Cardiac septum (tissue), 1 donor: ENCODE data around the gene TRAPPC14. TPM values are rescaled to one million over a fixed set of nuclear protein-coding genes. Genes with fewer than 3 reads are reported as not detected.

Source experiments
- DNase-seq: peaks from one replicate; pipeline ENCODE4 v3.0.0-alpha.2; 2020; ENCODE audit warnings: low spot score
- intact Hi-C: fragments of 100-400 bp; cut with DNase I; formaldehyde crosslinking; loops from one replicate; pipeline ENCODE4 v1.14.0; 2022
- total RNA-seq: library from RNA; stranded (reverse); fragmentation: NEBNext Ultra II Directional; extraction: Animal tissue kit (Norgen Biotek cat#: 25700); gene quantifications from one replicate; pipeline ENCODE4 v1.2.1, GENCODE V29; 2021
- donor health status: DM: no; HTN: no; CAD: no.

Gene TRAPPC14
- total RNA-seq, 1 donor from 2014 or later: 11.4 TPM

- no peak for DNase-seq
- intact Hi-C loops: no loop called here
These were observed 16.9 kb upstream of the TRAPPC14 start for GRCh38 chr7:100175296-100175935.

- no peak for DNase-seq
- intact Hi-C loops: no loop called here
These were observed 16.1 kb upstream of the TRAPPC14 start for GRCh38 chr7:100174582-100174981.

DNA sequence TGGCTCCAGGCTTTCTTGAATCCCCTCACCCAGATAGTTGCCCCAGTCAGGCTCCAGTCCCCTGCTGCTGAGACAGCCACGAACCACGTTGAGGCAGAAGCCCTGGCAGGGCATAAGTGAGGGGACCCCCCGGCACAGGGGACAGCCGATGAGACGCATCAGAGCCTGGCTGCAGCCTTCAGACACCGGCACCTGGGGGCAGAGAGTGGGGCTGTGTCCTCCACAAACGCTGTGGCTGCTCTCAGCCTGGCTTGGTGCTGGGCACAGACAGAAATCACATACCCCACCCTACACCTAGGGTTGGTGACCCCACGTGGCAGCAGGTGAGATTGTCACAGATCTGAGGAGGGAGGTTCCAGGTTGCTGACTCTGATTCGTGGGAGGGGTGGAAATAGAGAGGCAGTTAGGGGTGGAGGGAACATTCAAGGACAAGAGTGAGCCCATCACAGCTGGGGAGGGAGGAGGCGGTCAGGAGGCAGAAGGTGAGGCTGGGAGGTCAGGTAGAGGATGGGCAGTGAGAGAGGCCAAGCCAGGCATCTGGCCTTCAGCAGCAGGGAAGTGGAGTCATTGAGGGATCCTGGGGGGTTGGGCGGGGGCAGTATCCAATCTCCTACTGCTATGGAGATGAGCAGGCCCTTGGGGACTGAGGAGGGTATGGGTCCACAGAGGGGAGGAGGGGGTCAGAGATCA lies 15.4 kb upstream of the TRAPPC14 start:
- intact Hi-C loops: no loop called here

DNA sequence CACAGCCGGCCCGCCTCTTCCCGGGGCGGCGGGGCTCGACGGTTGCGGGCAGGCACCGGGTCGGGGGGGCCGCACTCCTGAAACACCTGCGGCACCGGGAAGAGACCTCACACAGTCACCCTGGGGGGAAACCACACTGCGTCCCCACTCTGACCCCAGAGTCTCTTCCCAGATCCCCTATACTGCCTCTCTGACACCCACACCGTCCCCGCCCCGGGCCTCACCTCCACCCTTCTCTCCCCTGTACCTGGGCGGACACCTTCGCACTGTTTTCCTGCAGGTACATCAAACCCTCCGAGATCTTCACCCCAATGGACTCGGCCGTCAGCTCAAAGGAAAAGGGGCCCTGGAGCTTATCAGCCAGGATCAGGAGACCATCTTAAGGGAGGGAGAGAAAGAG lies 13.3 kb upstream of the TRAPPC14 start:
- DNase-seq: no peak
- intact Hi-C loops: no loop called here

More for the DNA sequence above, 15.4 kb upstream of the TRAPPC14 start:
- no peak for DNase-seq

- no peak for DNase-seq
- intact Hi-C loops: no loop called here
These were observed 12.7 kb upstream of the TRAPPC14 start for GRCh38 chr7:100171087-100171681.

DNA sequence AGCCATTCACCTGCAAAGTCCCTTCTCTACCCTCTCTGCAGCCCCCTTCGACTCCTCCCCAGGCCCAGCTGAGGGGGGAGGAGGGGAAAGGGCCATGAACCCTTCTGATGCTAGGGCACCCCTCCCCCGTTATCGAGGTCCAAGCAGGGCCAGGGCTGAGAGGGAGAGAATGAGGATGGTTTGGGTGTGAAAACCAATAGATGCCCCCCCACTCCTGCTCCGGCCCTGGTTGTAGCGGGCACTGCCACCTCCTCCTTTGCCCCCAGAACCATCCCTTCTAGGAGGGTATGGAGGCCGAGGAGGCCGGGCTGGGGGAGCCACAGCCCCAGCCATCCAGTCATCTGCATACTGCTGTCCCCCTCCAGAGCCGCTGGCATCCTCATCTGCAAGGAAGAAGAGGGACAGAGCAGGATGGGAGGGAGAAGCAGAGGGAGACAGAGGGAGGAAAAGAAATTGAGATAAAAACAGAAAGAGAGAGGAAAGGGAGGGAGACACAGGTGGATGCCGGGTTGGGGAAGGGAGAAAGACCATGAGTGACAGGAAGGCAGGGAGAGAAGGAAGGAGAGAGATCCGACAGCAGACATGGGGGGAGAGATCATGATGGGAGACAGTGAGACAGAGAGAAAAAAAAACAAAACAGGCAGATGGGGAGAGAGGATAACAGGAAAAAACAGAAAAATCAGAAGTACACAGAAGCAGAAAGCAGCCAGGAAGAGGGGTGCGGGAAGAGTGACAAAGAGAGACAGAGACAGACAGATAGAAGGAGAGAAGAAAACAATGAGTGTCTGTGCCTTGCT lies 11.8 kb upstream of the TRAPPC14 start:
- intact Hi-C loops: no loop called here
- DNase-seq: no peak

- intact Hi-C loops: no loop called here
- no peak for DNase-seq
These were observed 10.8 kb upstream of the TRAPPC14 start for GRCh38 chr7:100169147-100169850.

DNA sequence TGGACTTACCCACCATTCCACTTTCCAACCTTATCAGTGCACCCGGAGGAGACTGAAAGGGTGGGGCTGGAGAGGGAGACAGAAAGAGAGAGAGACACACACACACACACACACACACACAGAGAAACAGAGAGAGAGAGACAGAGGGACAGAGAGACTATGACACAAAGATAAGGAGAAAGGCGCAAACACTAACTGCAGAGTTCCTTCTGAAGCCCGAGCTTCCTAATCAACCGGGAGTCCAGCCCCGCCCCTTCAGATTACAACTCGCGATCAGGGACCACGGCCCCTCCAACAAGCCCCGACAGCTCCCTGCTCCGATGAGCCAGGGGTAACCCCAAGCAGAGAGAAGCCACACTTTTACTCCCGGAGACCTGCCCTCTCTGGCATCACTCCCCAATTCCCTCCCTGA lies 9.4 kb upstream of the TRAPPC14 start:
- DNase-seq: no peak
- intact Hi-C loops: no loop called here

DNA sequence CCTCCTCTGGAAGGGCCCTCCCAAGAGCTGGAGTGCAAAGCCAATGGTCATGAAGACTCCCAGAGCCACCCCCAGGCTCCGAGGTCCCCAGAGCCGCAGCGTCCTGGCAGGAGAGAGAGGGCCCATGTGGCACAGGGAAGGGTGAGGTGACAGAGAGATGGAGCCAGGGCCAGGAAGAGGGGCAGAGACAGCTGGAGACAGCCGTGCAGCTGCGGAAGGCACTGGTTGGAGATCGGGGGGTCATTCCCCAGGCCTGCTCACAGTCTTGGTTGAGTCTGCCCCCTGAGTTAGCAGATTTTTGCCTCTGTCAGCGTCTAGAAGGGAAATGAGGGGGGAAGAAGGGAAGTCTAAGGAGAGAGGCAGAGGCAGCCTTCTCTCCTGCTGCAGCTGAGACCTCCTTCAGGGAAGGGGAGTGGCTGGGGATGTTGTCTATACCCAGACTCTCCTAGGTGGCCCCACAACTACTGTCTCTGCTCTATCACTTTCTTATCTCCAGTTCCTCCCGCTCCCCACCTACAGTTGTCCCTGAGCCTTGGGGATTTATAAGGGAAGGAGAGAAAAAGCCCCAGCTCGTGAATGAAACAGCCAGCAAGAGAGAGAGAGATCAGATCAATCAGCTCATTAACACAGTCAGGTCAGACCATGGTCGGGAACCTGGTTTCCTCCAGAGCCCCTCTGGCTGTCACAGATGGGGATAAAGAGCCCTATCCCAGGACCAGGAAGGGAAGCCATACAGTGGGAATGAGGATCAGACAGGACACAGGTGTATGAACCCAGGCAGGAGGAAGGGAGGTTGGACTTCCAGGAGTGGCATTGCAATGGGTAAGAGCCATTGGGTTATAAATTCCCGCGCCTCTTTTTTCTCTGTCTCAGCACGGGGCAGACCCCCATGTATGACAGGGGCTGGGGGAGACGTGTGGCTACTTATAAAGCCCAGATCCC lies 8.7 kb upstream of the TRAPPC14 start:
- intact Hi-C loops: no loop called here
- DNase-seq: no peak

GRCh38 chr7:100166317-100166940 lies 7.9 kb upstream of the TRAPPC14 start:
- DNase-seq: no peak
- intact Hi-C loops: no loop called here

GRCh38 chr7:100163871-100164270 lies 5.3 kb upstream of the TRAPPC14 start:
- intact Hi-C loops: no loop called here
- no peak for DNase-seq

GRCh38 chr7:100163006-100163531 lies 4.5 kb upstream of the TRAPPC14 start:
- intact Hi-C loops: no loop called here
- no peak for DNase-seq

GRCh38 chr7:100160067-100160466 lies 1.5 kb upstream of the TRAPPC14 start:
- intact Hi-C loops: no loop called here
- DNase-seq: no peak

- intact Hi-C loops: no loop called here
- DNase-seq: no peak
These were observed 638 bp upstream of the TRAPPC14 start for GRCh38 chr7:100159099-100159623.

DNA sequence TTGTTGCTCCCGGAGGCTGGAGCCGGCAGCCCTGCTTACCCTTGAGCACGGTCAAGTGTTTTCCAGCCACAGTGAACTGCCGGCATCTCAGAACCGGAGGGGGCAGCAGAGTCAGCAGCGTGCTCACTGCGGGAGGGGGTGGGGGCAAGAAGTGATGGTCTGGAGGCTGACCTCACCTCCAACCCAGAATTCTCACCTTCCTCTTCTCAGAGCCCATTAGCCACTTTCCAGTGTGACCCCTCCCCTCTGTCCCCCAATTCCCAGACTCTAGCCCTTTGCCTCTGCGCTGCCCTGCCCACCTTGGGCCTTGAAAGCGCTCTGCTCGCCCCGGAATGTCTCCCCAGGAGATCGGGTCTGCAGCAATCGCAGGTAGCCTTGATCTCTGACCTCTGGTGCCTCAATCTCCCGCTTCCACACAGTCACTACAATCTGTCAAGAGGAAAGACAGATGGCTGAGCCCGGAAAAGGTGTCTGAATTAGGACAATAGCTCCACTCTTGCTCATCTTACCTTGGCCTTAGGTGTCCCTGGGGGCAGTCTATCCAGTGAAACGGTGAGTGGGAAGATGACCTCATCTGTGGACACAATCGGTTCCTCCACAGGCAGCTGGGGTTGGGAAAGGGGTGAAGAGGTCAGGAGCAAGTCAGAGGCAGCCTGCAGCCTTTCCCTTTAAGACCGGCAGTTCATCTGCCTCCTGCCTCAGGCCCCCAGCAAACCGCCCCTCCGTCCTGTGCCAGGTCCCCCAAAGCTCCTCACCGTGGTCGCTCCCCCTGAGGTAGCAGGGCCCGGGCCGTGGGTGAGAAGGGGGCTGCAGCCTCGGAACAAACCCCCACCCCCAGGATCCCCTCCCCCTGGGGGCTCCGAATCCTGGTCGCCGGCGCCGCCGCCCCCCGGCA lies 942 bp downstream of the TRAPPC14 start:
- intact Hi-C loops: no loop called here
- DNase-seq: no peak

DNA sequence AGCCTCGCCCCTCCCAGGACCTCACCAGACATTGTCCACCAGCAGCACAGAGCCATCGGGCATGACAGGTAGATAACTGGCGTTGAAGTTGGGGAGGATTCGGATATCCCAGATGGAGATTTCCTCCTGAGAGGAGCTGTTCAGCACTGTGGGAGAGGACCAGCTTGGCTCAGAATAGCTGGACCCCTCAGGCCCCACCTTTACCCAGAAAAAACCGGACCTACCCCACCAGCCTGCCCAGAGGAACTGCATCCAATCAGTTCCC lies 1.5 kb downstream of the TRAPPC14 start:
- intact Hi-C loops: no loop called here
- DNase-seq: no peak
